Suprapubic skin (tissue), 4 donors: Measurements from ENCODE around the gene WDFY4. TPM values are rescaled to one million over a fixed set of nuclear protein-coding genes. Genes with fewer than 3 reads are reported as not detected.

Source experiments
- DNase-seq, 2 donors: peaks; one replicate each; pipeline ENCODE4 v3.0.0-alpha.2; 2019; ENCODE audit warnings: low spot score in 2 of 2
- H3K27ac ChIP-seq: fragments of 200-600 bp; sonication (generic); one replicate; pipeline ENCODE4 v1.5.1; 2019
- H3K27me3 ChIP-seq: fragments of 200-600 bp; sonication (generic); one replicate; pipeline ENCODE4 v1.5.1; 2019
- H3K36me3 ChIP-seq: fragments of 200-600 bp; sonication (generic); one replicate; pipeline ENCODE4 v1.5.1; 2019
- H3K4me1 ChIP-seq: fragments of 200-600 bp; sonication (generic); one replicate; pipeline ENCODE4 v1.5.1; 2019
- H3K4me3 ChIP-seq: fragments of 200-600 bp; sonication (generic); one replicate; pipeline ENCODE4 v1.5.1; 2019; ENCODE audit warnings: mild to moderate bottlenecking
- H3K9me3 ChIP-seq: fragments of 200-600 bp; sonication (generic); one replicate; pipeline ENCODE4 v1.5.1; 2019
- CTCF ChIP-seq, 2 donors: fragments of 200-600 bp in 1 of 2; fragments of 450-650 bp in 1 of 2; sonication (generic) in 1 of 2; IDR thresholded peaks; one replicate each; pipeline ENCODE4 v1.5.1; 2016 to 2019; ENCODE audit warnings: antibody characterized with exemption in 2 of 2, mild to moderate bottlenecking in 1 of 2, moderate library complexity in 1 of 2
- EP300 ChIP-seq: sonication (generic); formaldehyde crosslinking; IDR thresholded peaks from one replicate; pipeline ENCODE4 v1.6.1; 2017; ENCODE audit warnings: antibody characterized with exemption
- POLR2A ChIP-seq, 2 donors: fragments of 450-650 bp; IDR thresholded peaks; one replicate each; pipeline ENCODE4 v1.6.1; 2017; ENCODE audit warnings: antibody characterized with exemption in 2 of 2, mild to moderate bottlenecking in 2 of 2, moderate library complexity in 2 of 2
- POLR2AphosphoS5 ChIP-seq, 3 donors: sonication (generic); formaldehyde crosslinking; IDR thresholded peaks; one replicate each; pipeline ENCODE4 v1.6.1; 2017; ENCODE audit warnings: antibody characterized with exemption in 3 of 3
- WGBS: methylation state at CpG from one replicate; pipeline ENCODE4 v1.1.5; 2018; 5-methylcytosine and 5-hydroxymethylcytosine counted together
- total RNA-seq, 4 donors: library from RNA; depleted of rRNA; stranded (reverse); fragments of >200 nt; gene quantifications; one replicate each; pipeline ENCODE4 v1.1.0, GENCODE V29; 2016

WDFY4 gene
- total RNA-seq, 4 donors from 2014 or later: 0.57 to 2.9 (median 1.0) TPM

- no peak for DNase-seq
- H3K27ac ChIP-seq: no peak overlapping the region
- no peaks in the 10 kb centered on the region for H3K4me1 ChIP-seq
- no peaks in the 10 kb centered on the region for H3K36me3 ChIP-seq
- WGBS: 88% methylated on average over 6 of the region's 13 CpGs
- H3K27me3 ChIP-seq: no peaks in the 10 kb centered on the region
- no peak overlapping the region for H3K4me3 ChIP-seq
- H3K9me3 ChIP-seq: no peaks in the 10 kb centered on the region
- TF ChIP-seq EP300 (no peak), CTCF (IDR thresholded peaks at IDR 0.05) (no peak), POLR2A (IDR thresholded peaks at IDR 0.05) (no peak), POLR2AphosphoS5 (IDR thresholded peaks at IDR 0.05) (no peak)
These were observed 11.2 kb downstream of the WDFY4 start for GRCh38 chr10:48695636-48696534.

GRCh38 chr10:48696535-48696873, 11.8 kb downstream of the WDFY4 start:
- DNase-seq: no peak
- Histone ChIP-seq H3K4me3 (no peak overlapping the region), H3K36me3 (no peaks in the 10 kb centered on the region), H3K27me3 (no peaks in the 10 kb centered on the region), H3K27ac (no peak overlapping the region), H3K4me1 (no peaks in the 10 kb centered on the region), H3K9me3 (no peaks in the 10 kb centered on the region)
- WGBS: 96% methylated on average over 4 of the region's 4 CpGs
- TF ChIP-seq POLR2AphosphoS5 (IDR thresholded peaks at IDR 0.05) (no peak), CTCF (IDR thresholded peaks at IDR 0.05) (no peak), POLR2A (IDR thresholded peaks at IDR 0.05) (no peak), EP300 (no peak)

- Histone ChIP-seq H3K36me3 (no peaks in the 10 kb centered on the region), H3K27me3 (no peaks in the 10 kb centered on the region), H3K4me3 (no peak overlapping the region), H3K9me3 (no peaks in the 10 kb centered on the region), H3K27ac (no peak overlapping the region), H3K4me1 (no peaks in the 10 kb centered on the region)
- no peak for DNase-seq
- WGBS: 91% methylated on average over 4 of the region's 5 CpGs
- TF ChIP-seq EP300 (no peak), CTCF (IDR thresholded peaks at IDR 0.05) (no peak), POLR2A (IDR thresholded peaks at IDR 0.05) (no peak), POLR2AphosphoS5 (IDR thresholded peaks at IDR 0.05) (no peak)
These were observed 12.4 kb downstream of the WDFY4 start for GRCh38 chr10:48697091-48697490.

GRCh38 chr10:48697821-48698764, 13.4 kb downstream of the WDFY4 start:
- no peak for DNase-seq
- no peak overlapping the region for H3K4me3 ChIP-seq

GRCh38 chr10:48699011-48699627, 14.4 kb downstream of the WDFY4 start:
- 67% methylated on average over 8 of the region's 8 CpGs for WGBS
- DNase-seq: no peak
- no peak overlapping the region for H3K27ac ChIP-seq
- TF ChIP-seq POLR2A (IDR thresholded peaks at IDR 0.05) (no peak), CTCF (IDR thresholded peaks at IDR 0.05) (no peak), POLR2AphosphoS5 (IDR thresholded peaks at IDR 0.05) (no peak), EP300 (no peak)
- no peak overlapping the region for H3K4me3 ChIP-seq
- no peaks in the 10 kb centered on the region for H3K36me3 ChIP-seq
- peaks cover 3% of the 10 kb centered on the region for H3K27me3 ChIP-seq
- no peaks in the 10 kb centered on the region for H3K9me3 ChIP-seq
- no peaks in the 10 kb centered on the region for H3K4me1 ChIP-seq

More at GRCh38 chr10:48697821-48698764, 13.4 kb downstream of the WDFY4 start:
- Histone ChIP-seq H3K36me3 (no peaks in the 10 kb centered on the region), H3K9me3 (no peaks in the 10 kb centered on the region), H3K27me3 (no peaks in the 10 kb centered on the region), H3K4me1 (no peaks in the 10 kb centered on the region), H3K27ac (no peak overlapping the region)
- 85% methylated on average over 19 of the region's 19 CpGs for WGBS
- TF ChIP-seq EP300: no peak
- TF ChIP-seq POLR2A (IDR thresholded peaks at IDR 0.05): no peak
